Kidney tubule cell (primary cell): ENCODE results near the gene PIP5K1C.

ENCODE experiments used
- DNase-seq: peaks from one replicate; pipeline ENCODE4 v3.0.0-alpha.2; 2018; ENCODE audit warnings: low spot score

The PIP5K1C gene

GRCh38 chr19:3721131-3721886, 21.0 kb upstream of the PIP5K1C start:
- peak; percentile 91 for DNase-seq

- no peak for DNase-seq
Measured at GRCh38 chr19:3720349-3720917, 20.2 kb upstream of the PIP5K1C start.

GRCh38 chr19:3719868-3720267, 19.6 kb upstream of the PIP5K1C start:
- DNase-seq = no peak

- DNase-seq = no peak
Measured at GRCh38 chr19:3716147-3716668, 15.9 kb upstream of the PIP5K1C start.

- no peak for DNase-seq
Measured at GRCh38 chr19:3712663-3713611, 12.7 kb upstream of the PIP5K1C start.

GRCh38 chr19:3710265-3710812, 10.1 kb upstream of the PIP5K1C start:
- peak; percentile 94 for DNase-seq

GRCh38 chr19:3708207-3708931, 8.1 kb upstream of the PIP5K1C start, which contains the start of gene TJP3:
TSS of gene TJP3 (plus strand) at chr19:3708384. CDS start at chr19:3728433, 20,049 bp downstream.
- DNase-seq = peak; percentile 47

GRCh38 chr19:3707868-3708206, 7.6 kb upstream of the PIP5K1C start:
- no peak for DNase-seq

- DNase-seq = no peak
Measured at GRCh38 chr19:3701200-3701599, 932 bp upstream of the PIP5K1C start.

- DNase-seq = no peak
Measured at GRCh38 chr19:3699741-3700241, 477 bp downstream of the PIP5K1C start.

GRCh38 chr19:3698974-3699740, 1.1 kb downstream of the PIP5K1C start:
- DNase-seq = peak; percentile 55

- no peak for DNase-seq
Measured at GRCh38 chr19:3698386-3698950, 1.8 kb downstream of the PIP5K1C start.

- no peak for DNase-seq
Measured at GRCh38 chr19:3697671-3698385, 2.4 kb downstream of the PIP5K1C start.

GRCh38 chr19:3697094-3697493, 3.2 kb downstream of the PIP5K1C start:
- DNase-seq = no peak

GRCh38 chr19:3696660-3696995, 3.6 kb downstream of the PIP5K1C start:
- DNase-seq = no peak

GRCh38 chr19:3695986-3696659, 4.1 kb downstream of the PIP5K1C start:
- no peak for DNase-seq

GRCh38 chr19:3695124-3695733, 5.0 kb downstream of the PIP5K1C start:
- DNase-seq = no peak

- no peak for DNase-seq
Measured at GRCh38 chr19:3694361-3695123, 5.7 kb downstream of the PIP5K1C start.
